GM23338 (cell line): ENCODE results near the gene LENG9. TPM values are rescaled to one million over a fixed set of nuclear protein-coding genes. Genes with fewer than 3 reads are reported as not detected.

Source experiments
- ATAC-seq: fragments of 200-7000 bp; cut with Tn5 transposase; 3 replicates; pipeline ENCODE4 v1.9.1; 2020
- DNase-seq: peaks from one replicate; pipeline ENCODE4 v3.0.0-alpha.2; 2015; ENCODE audit warnings: low spot score
- H2AFZ ChIP-seq: fragments of 200-600 bp; sonication (generic); 2 replicates; pipeline ENCODE4 v1.8.0; 2016; ENCODE audit warnings: antibody characterized with exemption, mild to moderate bottlenecking, moderate library complexity
- H3F3A ChIP-seq: fragments of 200-600 bp; sonication (generic); replicated peaks from 2 replicates; pipeline ENCODE4 v1.8.0; 2017; ENCODE audit warnings: antibody characterized with exemption, mixed run types, low read depth
- H3K27ac ChIP-seq: fragments of 200-600 bp; sonication (generic); 2 replicates; pipeline ENCODE4 v1.6.1; 2016; ENCODE audit warnings: low read depth
- H3K27me3 ChIP-seq: fragments of 200-600 bp; sonication (generic); 2 replicates; pipeline ENCODE4 v1.8.0; 2016; ENCODE audit warnings: mild to moderate bottlenecking, mixed run types, moderate library complexity; ENCODE audit not compliant: insufficient read depth
- H3K36me3 ChIP-seq: fragments of 200-600 bp; sonication (generic); 2 replicates; pipeline ENCODE4 v1.8.0; 2016; ENCODE audit warnings: mild to moderate bottlenecking; ENCODE audit not compliant: insufficient read depth
- H3K4me1 ChIP-seq: fragments of 200-600 bp; sonication (generic); 2 replicates; pipeline ENCODE4 v1.8.0; 2016; ENCODE audit warnings: mild to moderate bottlenecking, moderate library complexity; ENCODE audit not compliant: insufficient read depth
- H3K4me2 ChIP-seq: fragments of 200-600 bp; sonication (generic); 2 replicates; pipeline ENCODE4 v1.7.1; 2017; ENCODE audit warnings: mixed run types
- H3K4me3 ChIP-seq: fragments of 200-600 bp; sonication (generic); 2 replicates; pipeline ENCODE4 v1.6.1; 2016; ENCODE audit warnings: mixed run types
- H3K79me2 ChIP-seq: fragments of 200-600 bp; sonication (generic); replicated peaks from 2 replicates; pipeline ENCODE4 v1.8.0; 2017; ENCODE audit warnings: mild to moderate bottlenecking; ENCODE audit not compliant: insufficient read depth
- H3K9me2 ChIP-seq: fragments of 200-600 bp; sonication (generic); 2 replicates; pipeline ENCODE4 v1.8.0; 2017; ENCODE audit not compliant: insufficient read depth
- H4K20me1 ChIP-seq: fragments of 200-600 bp; sonication (generic); replicated peaks from 2 replicates; pipeline ENCODE4 v1.8.0; 2017; ENCODE audit warnings: mild to moderate bottlenecking; ENCODE audit not compliant: insufficient read depth
- H3K27ac Mint-ChIP-seq: 2 replicates; pipeline ENCODE4 v1.8.0; 2020; ENCODE audit warnings: inconsistent platforms, mild to moderate bottlenecking, moderate library complexity, mixed read lengths
- H3K27me3 Mint-ChIP-seq: 3 replicates; pipeline ENCODE4 v1.8.0; 2022; ENCODE audit warnings: low read depth, mild to moderate bottlenecking, moderate library complexity, mixed read lengths, inconsistent platforms; ENCODE audit not compliant: insufficient read depth, poor library complexity
- H3K36me3 Mint-ChIP-seq: 3 replicates; pipeline ENCODE4 v1.8.0; 2021; ENCODE audit warnings: low read depth, mild to moderate bottlenecking, inconsistent platforms, moderate library complexity, mixed read lengths
- H3K4me1 Mint-ChIP-seq: 3 replicates; pipeline ENCODE4 v1.8.0; 2020; ENCODE audit warnings: mild to moderate bottlenecking, inconsistent platforms, mixed read lengths
- H3K4me3 Mint-ChIP-seq: 3 replicates; pipeline ENCODE4 v1.8.0; 2021; ENCODE audit warnings: moderate library complexity, mild to moderate bottlenecking, inconsistent platforms, mixed read lengths
- H3K9me3 Mint-ChIP-seq: 3 replicates; pipeline ENCODE4 v1.8.0; 2020; ENCODE audit warnings: moderate library complexity, mild to moderate bottlenecking, inconsistent platforms, mixed read lengths
- CREB1 ChIP-seq: fragments of 250-450 bp; sonication (Bioruptor Pico); IDR thresholded peaks from 2 replicates; pipeline ENCODE4 v1.5.0; 2020; ENCODE audit warnings: low read depth, mild to moderate bottlenecking, moderate library complexity
- ETS1 ChIP-seq: IDR thresholded peaks from 2 replicates; pipeline ENCODE4 v1.6.1; 2016; ENCODE audit warnings: antibody characterized with exemption
- EZH2 ChIP-seq: fragments of 200-600 bp; sonication (generic); IDR thresholded peaks from one replicate; pipeline ENCODE4 v1.8.0; 2017; ENCODE audit warnings: antibody characterized with exemption, mild to moderate bottlenecking, low read depth; ENCODE audit not compliant: unreplicated experiment
- JUNB ChIP-seq: IDR thresholded peaks from one replicate; pipeline ENCODE4 v1.6.1; 2016; ENCODE audit warnings: antibody characterized with exemption; ENCODE audit not compliant: unreplicated experiment
- NANOG ChIP-seq: IDR thresholded peaks from 2 replicates; pipeline ENCODE4 v1.6.1; 2016; ENCODE audit warnings: antibody characterized with exemption, borderline replicate concordance
- POLR2AphosphoS5 ChIP-seq: IDR thresholded peaks from 2 replicates; pipeline ENCODE4 v1.6.1; 2016; ENCODE audit warnings: antibody characterized with exemption, low read depth
- ZNF114 ChIP-seq: fragments of 250-450 bp; sonication (Bioruptor Pico); IDR thresholded peaks from 2 replicates; pipeline ENCODE4 v1.5.0; 2020; ENCODE audit warnings: mild to moderate bottlenecking, moderate library complexity
- ZNF331 ChIP-seq: fragments of 250-450 bp; sonication (Bioruptor Pico); IDR thresholded peaks from 2 replicates; pipeline ENCODE4 v1.5.0; 2020; ENCODE audit warnings: low read depth, mild to moderate bottlenecking, moderate library complexity
- polyA plus RNA-seq: library from polyadenylated mRNA; unstranded; fragments of >200 nt; fragmentation: Nextera tagmentation; extraction: Ambion mirVana; gene quantifications from 2 replicates; pipeline ENCODE4 v1.2.1, GENCODE V29; 2016
- total RNA-seq: library from RNA; depleted of rRNA; stranded (reverse); fragments of >200 nt; shearing (Covaris generic); gene quantifications from 2 replicates; pipeline ENCODE4 v1.2.3, GENCODE V29; 2014

Gene LENG9
- total and polyA plus RNA-seq, 2 experiments from 2014 or later, result 0.26 to 6.4 TPM

DNA sequence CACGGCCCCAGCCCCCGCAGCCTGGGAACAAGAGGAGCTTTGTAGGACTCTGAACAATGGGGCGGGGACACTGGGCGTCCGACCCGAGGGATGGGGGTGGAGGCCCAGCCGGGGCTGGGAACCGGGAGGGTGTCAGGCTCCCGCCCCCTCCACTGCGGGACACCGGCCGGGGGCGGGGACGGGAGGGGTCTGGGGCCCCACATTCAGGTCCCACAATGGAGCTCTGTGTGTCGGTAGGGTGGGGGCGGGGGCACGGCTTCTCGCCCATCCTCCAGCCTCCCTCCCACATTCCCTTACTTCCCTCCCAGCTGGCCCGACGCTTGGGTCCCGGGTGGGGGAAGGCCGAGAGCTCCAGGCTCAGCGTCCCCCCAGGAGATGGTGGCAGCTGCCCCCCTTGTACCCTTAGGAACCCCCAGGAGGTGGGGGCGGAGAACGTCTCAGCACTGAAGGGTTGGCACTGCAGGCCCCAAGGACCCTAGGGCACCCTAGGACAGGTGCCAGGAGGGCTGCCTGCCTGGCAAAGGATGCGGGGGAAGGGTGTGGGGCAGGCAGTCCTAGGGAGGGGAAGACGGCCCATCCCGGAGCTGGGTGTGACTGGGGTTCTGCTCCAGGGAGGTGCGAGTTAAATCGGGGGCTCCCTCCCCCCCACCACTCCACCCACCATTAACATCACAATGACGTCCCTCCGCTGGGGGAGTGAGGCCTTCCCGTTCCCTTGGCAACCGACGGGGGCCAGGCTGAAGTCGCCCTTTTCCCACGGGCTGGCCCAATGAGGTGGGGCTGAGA, 43.0 kb downstream of the LENG9 start:
- Mint-ChIP-seq H3K27ac (peak overlapping the region; percentile 92), H3K27me3 (peaks cover 13% of the 10 kb centered on the region), H3K4me1 (peaks cover 46% of the 10 kb centered on the region), H3K4me3 (peak overlapping the region; percentile 63), H3K9me3 (peaks cover 4% of the 10 kb centered on the region), H3K36me3 (peaks cover 45% of the 10 kb centered on the region)
- Histone ChIP-seq H2AFZ (no peak overlapping the region; the same call in 1 of the 2 replicates), H3K4me1 (peaks cover 37% of the 10 kb centered on the region), H3K9me2 (no peaks in the 10 kb centered on the region), H3K36me3 (no peaks in the 10 kb centered on the region), H3K27me3 (peaks cover 9% of the 10 kb centered on the region), H3F3A (peaks cover 21% of the 10 kb centered on the region), H3K4me2 (peak overlapping the region; percentile 93), H3K27ac (peak overlapping the region; percentile 98), H3K4me3 (peak overlapping the region; percentile 64), H3K79me2 (0 out of 2 replicates have a peak, but pooled peaks cover 3% of the 10 kb centered on the region), H4K20me1 (no peaks in the 10 kb centered on the region; the same call in 1 of the 2 replicates)
- ATAC-seq (peak; percentile 62), DNase-seq (peak; percentile 94)
- TF ChIP-seq CREB1 (CRISPR knock-in tag) (peak; percentile 52; the same call in 1 of the 2 replicates), EZH2 (no peak), POLR2AphosphoS5 (peak; percentile 50; the same call in 1 of the 2 replicates)

GRCh38 chr19:54420068-54420382, 43.6 kb downstream of the LENG9 start:
- Histone ChIP-seq H3K9me2 (no peaks in the 10 kb centered on the region), H3F3A (peaks cover 21% of the 10 kb centered on the region), H3K4me1 (peaks cover 37% of the 10 kb centered on the region), H3K36me3 (no peaks in the 10 kb centered on the region), H4K20me1 (no peaks in the 10 kb centered on the region; the same call in 1 of the 2 replicates), H3K79me2 (0 out of 2 replicates have a peak, but pooled peaks cover 3% of the 10 kb centered on the region), H3K27me3 (peaks cover 11% of the 10 kb centered on the region), H2AFZ (peak overlapping the region; percentile 74), H3K27ac (peak overlapping the region; percentile 98), H3K4me2 (peak overlapping the region; percentile 93), H3K4me3 (peak overlapping the region; percentile 64)
- Mint-ChIP-seq H3K27me3 (peaks cover 14% of the 10 kb centered on the region), H3K4me3 (peak overlapping the region; percentile 61), H3K9me3 (peaks cover 4% of the 10 kb centered on the region), H3K36me3 (peaks cover 41% of the 10 kb centered on the region), H3K4me1 (peaks cover 46% of the 10 kb centered on the region), H3K27ac (peak overlapping the region; percentile 92)
- TF ChIP-seq NANOG, result no peak
- no peak for TF ChIP-seq JUNB
- TF ChIP-seq ZNF114 (CRISPR knock-in tag), result no peak
- no peak for TF ChIP-seq ETS1
- no peak for TF ChIP-seq ZNF331 (CRISPR knock-in tag)
- DNase-seq (no peak), ATAC-seq (no peak; the same call in 2 of the 3 replicates)
